GM19395 (cell line): ENCODE results near the gene KIF5A.
A peak's percentile ranks its signal among the peaks of the same experiment; 100 is the strongest.
"Not testable (repeated sequence)": the region's sequence is repeated elsewhere in the genome, so short reads cannot be mapped to it uniquely, and the experiment has no call there.

Experiments used
- ATAC-seq: cut with Tn5 transposase; IDR thresholded peaks from one replicate; pipeline ENCODE4 v1.9.1; 2021; ENCODE audit warnings: mild to moderate bottlenecking, moderate library complexity; ENCODE audit not compliant: unreplicated experiment

The KIF5A gene

GRCh38 chr12:57617942-57618341 lies 68.1 kb downstream of the KIF5A start:
- no peak for ATAC-seq

GRCh38 chr12:57618431-57618830 lies 68.6 kb downstream of the KIF5A start:
- ATAC-seq = not testable (repeated sequence)

GRCh38 chr12:57618966-57619433 lies 69.2 kb downstream of the KIF5A start:
- ATAC-seq = no peak

- ATAC-seq = no peak
Measured at GRCh38 chr12:57619434-57620244, 69.8 kb downstream of the KIF5A start.

- ATAC-seq = no peak
Measured at GRCh38 chr12:57620245-57620935, 70.5 kb downstream of the KIF5A start.

GRCh38 chr12:57620936-57621496 lies 71.2 kb downstream of the KIF5A start:
- no peak for ATAC-seq

- peak; percentile 68 for ATAC-seq
Measured at GRCh38 chr12:57621497-57622292, 71.9 kb downstream of the KIF5A start.

GRCh38 chr12:57622293-57623245 lies 72.7 kb downstream of the KIF5A start:
- ATAC-seq = no peak

GRCh38 chr12:57623385-57623784 lies 73.5 kb downstream of the KIF5A start:
- no peak for ATAC-seq

- no peak for ATAC-seq
Measured at GRCh38 chr12:57623811-57624390, 74.1 kb downstream of the KIF5A start.

- no peak for ATAC-seq
Measured at GRCh38 chr12:57624441-57625220, 74.8 kb downstream of the KIF5A start.

GRCh38 chr12:57625261-57626032 lies 75.6 kb downstream of the KIF5A start:
- no peak for ATAC-seq

- ATAC-seq = no peak
Measured at GRCh38 chr12:57626111-57626920, 76.5 kb downstream of the KIF5A start.

GRCh38 chr12:57626921-57627445 lies 77.1 kb downstream of the KIF5A start:
- ATAC-seq = no peak

- ATAC-seq = no peak
Measured at GRCh38 chr12:57627501-57628279, 77.8 kb downstream of the KIF5A start.
